ENCODE measurements around the gene CWC22. TPM values are rescaled to one million over a fixed set of nuclear protein-coding genes. Genes with fewer than 3 reads are reported as not detected.
"Not testable (repeated sequence)": the region's sequence is repeated elsewhere in the genome, so short reads cannot be mapped to it uniquely, and the experiment has no call there.

CWC22 gene
- total RNA-seq, 1 experiment from 2014 or later: 4.9 TPM

- no peak for DNase-seq (ENCODE audit: low read depth)
- in situ Hi-C loops (cut with HindIII; ENCODE audit: low pct_unique_long_range_greater_than_20kb, low sequenced_read_pairs): no loop called here
Measured at GRCh38 chr2:179965291-179966258, 41.5 kb downstream of the CWC22 start.

DNA sequence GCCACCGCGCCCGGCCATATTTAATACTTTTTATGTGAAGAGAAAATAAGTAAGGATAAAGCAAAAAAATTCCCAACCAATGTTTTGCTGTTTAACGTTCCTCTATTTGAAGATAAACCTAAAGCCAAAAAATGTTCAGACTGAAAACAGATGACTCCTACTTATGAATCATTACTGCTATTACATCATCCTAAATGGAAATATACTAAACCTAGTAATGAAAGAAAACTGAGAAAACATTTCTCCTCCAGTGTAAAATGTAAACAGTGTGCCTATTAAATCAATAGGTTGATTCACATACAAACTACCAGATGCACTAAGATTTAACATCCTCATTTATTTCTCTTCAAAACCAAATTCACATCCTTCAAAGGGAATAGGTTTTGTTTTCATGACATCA, 43.5 kb downstream of the CWC22 start:
- no peak for DNase-seq (ENCODE audit: low read depth)
- in situ Hi-C loops (cut with HindIII; ENCODE audit: low pct_unique_long_range_greater_than_20kb, low sequenced_read_pairs): no loop called here

DNA sequence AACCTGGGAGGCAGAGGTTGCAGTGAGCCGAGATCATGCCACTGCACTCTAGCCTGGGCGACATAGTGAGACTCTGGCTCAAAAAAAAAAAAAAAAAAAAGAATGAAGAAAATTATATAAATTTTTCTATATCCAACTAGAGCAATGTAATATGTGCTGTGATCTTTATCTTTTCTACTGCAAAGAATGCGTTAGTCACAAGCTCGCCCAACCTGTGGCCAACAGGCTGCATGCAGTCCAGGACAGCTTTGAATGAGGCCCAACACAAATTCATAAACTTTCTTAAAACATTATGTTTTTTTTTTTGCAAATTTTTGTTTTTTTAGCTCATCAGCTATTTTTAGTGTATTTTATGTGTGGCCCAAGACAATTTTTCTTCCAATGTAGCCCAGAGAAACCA, 48.8 kb downstream of the CWC22 start:
- DNase-seq (ENCODE audit: low read depth); in situ Hi-C loops (cut with HindIII; ENCODE audit: low pct_unique_long_range_greater_than_20kb, low sequenced_read_pairs): not testable (repeated sequence)

GRCh38 chr2:179954026-179954425, 53.1 kb downstream of the CWC22 start:
- DNase-seq (ENCODE audit: low read depth): no peak
- in situ Hi-C loops (cut with HindIII; ENCODE audit: low pct_unique_long_range_greater_than_20kb, low sequenced_read_pairs): no loop called here

GRCh38 chr2:179953359-179953758, 53.7 kb downstream of the CWC22 start:
- DNase-seq (ENCODE audit: low read depth): no peak

GRCh38 chr2:179952658-179953057, 54.4 kb downstream of the CWC22 start:
- no peak for DNase-seq (ENCODE audit: low read depth)
- in situ Hi-C loops (cut with HindIII; ENCODE audit: low pct_unique_long_range_greater_than_20kb, low sequenced_read_pairs): no loop called here

More at GRCh38 chr2:179953359-179953758, 53.7 kb downstream of the CWC22 start:
- in situ Hi-C loops (cut with HindIII; ENCODE audit: low pct_unique_long_range_greater_than_20kb, low sequenced_read_pairs): no loop called here

DNA sequence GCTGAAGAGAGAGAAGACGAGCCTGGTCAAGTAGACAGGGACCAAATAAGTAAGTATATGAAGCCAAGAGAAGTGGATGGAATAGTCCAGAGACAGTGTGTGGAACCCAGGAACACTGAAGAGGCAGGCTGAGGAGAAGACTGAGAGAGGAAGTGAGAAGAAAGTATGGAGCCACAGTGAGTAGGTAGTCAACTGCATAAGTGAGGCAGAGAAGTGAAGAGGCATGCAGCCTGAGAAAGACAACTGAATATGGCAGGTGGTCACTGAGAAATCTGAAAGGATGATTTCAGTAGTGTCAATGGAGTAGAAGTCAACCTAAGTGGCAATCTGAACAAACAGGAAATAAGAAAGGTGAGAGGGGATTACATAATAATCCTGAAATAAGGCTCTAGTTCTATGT, 55.4 kb downstream of the CWC22 start:
- no peak for DNase-seq (ENCODE audit: low read depth)
- in situ Hi-C loops (cut with HindIII; ENCODE audit: low pct_unique_long_range_greater_than_20kb, low sequenced_read_pairs): no loop called here

- in situ Hi-C loops (cut with HindIII; ENCODE audit: low pct_unique_long_range_greater_than_20kb, low sequenced_read_pairs): no loop called here
- DNase-seq (ENCODE audit: low read depth): no peak
Measured at GRCh38 chr2:179950391-179950790, 56.7 kb downstream of the CWC22 start.

- no peak for DNase-seq (ENCODE audit: low read depth)
- in situ Hi-C loops (cut with HindIII; ENCODE audit: low pct_unique_long_range_greater_than_20kb, low sequenced_read_pairs): no loop called here
Measured at GRCh38 chr2:179949438-179949837, 57.7 kb downstream of the CWC22 start.

- no peak for DNase-seq (ENCODE audit: low read depth)
- in situ Hi-C loops (cut with HindIII; ENCODE audit: low pct_unique_long_range_greater_than_20kb, low sequenced_read_pairs): no loop called here
Measured at GRCh38 chr2:179948058-179948457, 59.0 kb downstream of the CWC22 start.

DNA sequence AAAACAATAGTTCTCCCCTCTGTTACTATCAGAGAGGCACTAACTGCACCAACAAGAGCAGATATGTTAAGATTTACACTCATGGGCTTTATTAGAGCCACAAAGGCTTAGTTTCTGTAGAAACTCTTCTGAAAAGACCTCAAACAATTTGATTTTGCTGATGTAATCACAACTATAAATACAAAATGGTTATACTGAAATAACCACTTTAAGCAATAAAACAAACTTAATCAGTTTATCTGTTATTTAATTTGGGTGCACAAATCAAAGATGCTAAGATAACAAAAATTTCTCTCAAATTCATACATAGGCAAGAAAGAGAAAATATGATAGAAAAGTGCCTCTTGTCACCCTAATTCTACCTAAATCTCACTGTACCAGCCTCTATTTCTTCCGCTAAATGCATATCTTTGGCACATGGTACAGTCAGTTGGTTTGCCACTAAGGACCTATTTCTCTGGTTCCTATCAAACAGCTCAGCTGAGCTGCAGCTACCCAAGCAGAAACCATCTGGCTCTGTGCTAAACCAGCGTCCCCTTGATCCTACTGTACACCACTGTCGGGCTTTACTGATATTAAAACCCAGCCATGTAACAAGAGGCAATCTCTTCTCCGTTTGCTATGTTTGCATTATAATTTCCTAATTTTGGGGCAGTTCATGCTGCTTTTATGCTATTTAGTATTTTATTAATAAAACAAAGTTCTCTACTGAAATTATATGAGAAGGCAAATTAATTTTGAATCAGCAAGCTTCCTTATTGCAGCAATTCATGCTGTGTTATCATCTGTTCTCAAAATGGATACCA, 60.1 kb downstream of the CWC22 start:
- no peak for DNase-seq (ENCODE audit: low read depth)
- in situ Hi-C loops (cut with HindIII; ENCODE audit: low pct_unique_long_range_greater_than_20kb, low sequenced_read_pairs): no loop called here

DNA sequence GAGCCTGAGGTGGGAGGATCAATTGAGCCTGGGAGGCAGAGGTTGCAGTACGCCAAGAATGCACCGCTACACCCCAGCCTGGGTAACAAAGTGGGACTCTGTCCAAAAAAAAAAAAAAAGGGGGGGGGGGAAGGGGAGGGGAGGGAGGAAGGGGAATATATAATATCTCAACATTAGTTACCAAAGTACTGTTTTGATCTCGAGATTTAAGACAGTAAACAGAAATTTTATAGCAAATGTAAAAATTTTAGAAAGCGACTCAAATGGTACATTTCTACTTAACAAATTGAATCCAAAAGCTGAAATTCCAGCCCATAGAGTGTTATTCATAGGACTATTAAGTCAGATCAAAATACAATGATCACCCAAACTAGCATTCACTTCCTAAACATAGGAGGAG, 60.8 kb downstream of the CWC22 start:
- no peak for DNase-seq (ENCODE audit: low read depth)
- in situ Hi-C loops (cut with HindIII; ENCODE audit: low pct_unique_long_range_greater_than_20kb, low sequenced_read_pairs): no loop called here

DNA sequence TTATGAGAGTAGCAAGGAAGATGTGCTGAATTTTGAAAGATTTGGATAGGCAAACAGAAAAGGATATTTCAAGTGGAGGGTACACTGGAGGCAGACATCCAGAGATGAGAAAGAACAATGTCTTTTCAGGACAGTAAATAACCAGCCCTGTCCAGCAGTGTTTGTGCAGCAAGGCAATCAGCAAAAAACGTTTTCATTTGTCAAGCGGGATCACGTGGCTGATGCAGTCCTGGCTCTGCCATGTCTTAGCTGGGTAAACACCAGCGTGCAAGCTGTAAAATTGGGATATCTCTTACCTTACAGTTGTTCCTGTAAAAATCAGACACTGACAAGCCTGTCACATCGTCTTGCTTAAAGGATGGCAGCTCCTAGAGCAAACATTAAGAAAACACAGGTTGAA, 67.8 kb downstream of the CWC22 start:
- in situ Hi-C loops (cut with HindIII; ENCODE audit: low pct_unique_long_range_greater_than_20kb, low sequenced_read_pairs): no loop called here

DNA sequence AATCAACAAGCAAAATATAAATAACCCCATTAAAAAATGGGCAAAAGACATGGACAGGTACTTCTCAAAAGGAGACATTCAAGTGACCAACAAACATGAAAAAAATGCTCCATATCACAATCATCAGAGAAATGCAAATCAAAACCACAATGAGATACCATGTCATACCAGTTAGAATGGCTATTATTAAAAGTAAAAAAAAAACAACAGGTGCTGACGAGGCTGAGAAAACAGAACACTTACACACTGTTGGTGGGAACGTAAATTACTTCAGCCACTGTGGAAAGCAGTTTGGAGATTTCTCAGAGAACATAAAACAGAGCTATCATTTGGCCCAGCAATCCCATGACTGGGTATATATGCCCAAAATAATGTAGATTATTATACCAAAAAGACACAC, 69.1 kb downstream of the CWC22 start:
- in situ Hi-C loops (cut with HindIII; ENCODE audit: low pct_unique_long_range_greater_than_20kb, low sequenced_read_pairs): no loop called here
- DNase-seq (ENCODE audit: low read depth): no peak

More for the DNA sequence above, 67.8 kb downstream of the CWC22 start:
- no peak for DNase-seq (ENCODE audit: low read depth)

- peak; percentile 6 for DNase-seq (ENCODE audit: low read depth)
- in situ Hi-C loops (cut with HindIII; ENCODE audit: low pct_unique_long_range_greater_than_20kb, low sequenced_read_pairs): no loop called here
Measured at GRCh38 chr2:179936654-179937053, 70.4 kb downstream of the CWC22 start.

DNA sequence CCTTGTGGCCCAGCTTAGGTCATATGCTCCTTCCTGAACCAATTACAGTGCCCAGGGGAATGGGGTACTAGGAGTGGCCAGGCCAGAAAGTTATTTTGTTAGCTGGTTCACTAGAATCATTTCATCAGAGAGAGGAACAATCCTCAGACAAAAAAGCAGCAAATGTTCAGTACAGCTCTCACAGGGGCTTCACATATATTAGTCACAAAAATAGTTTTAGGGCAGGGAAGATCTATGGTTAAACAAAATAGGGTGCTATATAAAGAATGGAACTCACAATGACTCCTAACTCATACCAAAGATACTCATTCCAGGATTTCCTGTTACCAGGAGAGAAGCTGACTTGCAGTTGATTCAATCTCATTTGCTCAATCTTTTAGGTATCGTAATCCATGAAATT, 71.0 kb downstream of the CWC22 start:
- in situ Hi-C loops (cut with HindIII; ENCODE audit: low pct_unique_long_range_greater_than_20kb, low sequenced_read_pairs): no loop called here
- DNase-seq (ENCODE audit: low read depth): no peak

DNA sequence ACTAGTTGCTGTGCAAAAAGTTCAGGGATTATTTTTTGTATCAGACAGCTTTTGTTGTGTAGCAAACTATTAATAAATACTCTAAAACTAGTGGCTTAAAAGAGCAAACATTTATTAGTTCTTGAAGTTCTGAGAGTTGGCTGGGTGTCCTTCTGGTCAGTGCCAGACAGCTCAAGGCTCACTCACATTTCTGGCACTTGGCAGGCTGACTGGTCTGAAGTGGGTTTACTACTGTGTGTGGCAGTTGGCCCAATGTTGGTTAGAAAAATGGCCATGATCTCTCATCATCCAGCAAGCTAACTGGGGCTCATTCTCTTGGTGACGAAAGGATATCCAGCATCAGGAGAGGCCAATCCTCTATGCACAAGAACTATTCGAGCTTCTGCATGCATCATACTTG, 74.3 kb downstream of the CWC22 start:
- DNase-seq (ENCODE audit: low read depth): no peak
- in situ Hi-C loops (cut with HindIII; ENCODE audit: low pct_unique_long_range_greater_than_20kb, low sequenced_read_pairs): no loop called here

GRCh38 chr2:179931502-179931901, 75.6 kb downstream of the CWC22 start:
- in situ Hi-C loops (cut with HindIII; ENCODE audit: low pct_unique_long_range_greater_than_20kb, low sequenced_read_pairs): no loop called here
- DNase-seq (ENCODE audit: low read depth): no peak

DNA sequence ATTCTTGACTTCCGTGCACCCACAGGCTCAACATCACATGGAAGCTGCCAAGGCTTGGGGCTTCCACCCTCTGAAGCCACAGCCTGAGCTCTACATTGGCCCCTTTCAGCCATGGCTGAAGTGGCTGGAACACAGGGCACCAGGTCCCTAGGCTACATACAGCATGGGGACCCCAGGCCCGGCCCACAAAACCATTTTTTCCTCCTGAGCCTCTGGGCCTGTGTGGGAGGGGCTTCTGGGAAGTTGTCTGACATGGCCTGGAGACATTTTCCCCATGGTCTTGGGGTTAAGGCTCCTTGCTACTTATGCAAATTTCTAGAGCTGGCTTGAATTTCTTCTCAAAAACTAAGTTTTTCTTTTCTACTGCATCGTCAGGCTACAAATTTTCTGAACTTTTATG, 77.1 kb downstream of the CWC22 start:
- in situ Hi-C loops (cut with HindIII; ENCODE audit: low pct_unique_long_range_greater_than_20kb, low sequenced_read_pairs); DNase-seq (ENCODE audit: low read depth): not testable (repeated sequence)

Data from Caki2 (cell line).